Mesenchymal stem cell (in vitro differentiated cells and primary cell): ENCODE results near the gene GAS5.

Experiments
- DNase-seq: peaks from one replicate; pipeline ENCODE4 v3.0.0-alpha.2; 2013
- H2AFZ ChIP-seq: one replicate; pipeline ENCODE4 v1.6.1; 2013; ENCODE audit warnings: low read depth, mild to moderate bottlenecking, control low read depth, inconsistent platforms, low read length, moderate library complexity
- H2AK5ac ChIP-seq: 2 replicates; pipeline ENCODE4 v1.6.1; 2013; ENCODE audit warnings: low read length, moderate library complexity, mild to moderate bottlenecking, inconsistent platforms; ENCODE audit not compliant: severe bottlenecking
- H2BK120ac ChIP-seq: one replicate; pipeline ENCODE4 v1.6.1; 2013; ENCODE audit warnings: low read depth, mild to moderate bottlenecking, inconsistent platforms, low read length, moderate library complexity
- H2BK12ac ChIP-seq, 2 experiments: one replicate each; pipeline ENCODE4 v1.6.1; 2013; ENCODE audit warnings: inconsistent platforms in 2 of 2, low read length in 2 of 2, mild to moderate bottlenecking in 2 of 2, moderate library complexity in 2 of 2, control low read depth in 1 of 2
- H2BK15ac ChIP-seq: one replicate; pipeline ENCODE4 v1.6.1; 2013; ENCODE audit warnings: mild to moderate bottlenecking, low read depth, inconsistent platforms; ENCODE audit not compliant: poor library complexity, severe bottlenecking
- H2BK5ac ChIP-seq: 2 replicates; pipeline ENCODE4 v1.6.1; 2013; ENCODE audit warnings: low read depth, mild to moderate bottlenecking, low read length, control low read depth, inconsistent platforms; ENCODE audit not compliant: poor library complexity, severe bottlenecking
- H3K14ac ChIP-seq, 2 experiments: one replicate each; pipeline ENCODE4 v1.6.1; 2013; ENCODE audit warnings: inconsistent platforms in 2 of 2, low read length in 2 of 2, control low read depth in 1 of 2, mild to moderate bottlenecking in 1 of 2, moderate library complexity in 1 of 2
- H3K18ac ChIP-seq, 2 experiments: one replicate each; pipeline ENCODE4 v1.6.1; 2013; ENCODE audit warnings: inconsistent platforms in 2 of 2, low read length in 2 of 2, control low read depth in 1 of 2, low read depth in 1 of 2, mild to moderate bottlenecking in 1 of 2
- H3K23ac ChIP-seq, 2 experiments: one replicate each; pipeline ENCODE4 v1.6.1; 2013; ENCODE audit warnings: inconsistent platforms in 2 of 2, low read length in 2 of 2, mild to moderate bottlenecking in 2 of 2, moderate library complexity in 2 of 2, control low read depth in 1 of 2
- H3K27ac ChIP-seq: 2 replicates; pipeline ENCODE4 v1.5.1; 2013; ENCODE audit warnings: mild to moderate bottlenecking, moderate library complexity, low read length, control low read depth, inconsistent platforms; ENCODE audit not compliant: poor library complexity, severe bottlenecking
- H3K27me3 ChIP-seq, 2 experiments: 2 replicates each; pipeline versions ENCODE4 v1.6.1 to v1.7.0; 2013; ENCODE audit warnings: low read length in 2 of 2, mild to moderate bottlenecking in 2 of 2, moderate library complexity in 2 of 2, control low read depth in 1 of 2, inconsistent platforms in 1 of 2; ENCODE audit not compliant: control insufficient read depth in 1 of 2, insufficient read depth in 1 of 2
- H3K36me3 ChIP-seq, 2 experiments: 2 replicates each; pipeline versions ENCODE4 v1.6.1 to v1.7.0; 2013; ENCODE audit warnings: low read length in 2 of 2, control low read depth in 1 of 2, inconsistent platforms in 1 of 2, low read depth in 1 of 2, mild to moderate bottlenecking in 1 of 2; ENCODE audit not compliant: insufficient read depth in 2 of 2, control insufficient read depth in 1 of 2
- H3K4ac ChIP-seq, 2 experiments: one replicate each; pipeline ENCODE4 v1.6.1; 2013; ENCODE audit warnings: inconsistent platforms in 2 of 2, low read length in 2 of 2, mild to moderate bottlenecking in 2 of 2, moderate library complexity in 2 of 2, control low read depth in 1 of 2, low read depth in 1 of 2
- H3K4me1 ChIP-seq: 2 replicates; pipeline ENCODE4 v1.6.1; 2013; ENCODE audit warnings: low read depth, low read length, control low read depth; ENCODE audit not compliant: control insufficient read depth, insufficient read depth
- H3K4me2 ChIP-seq: 2 replicates; pipeline ENCODE4 v1.6.1; 2013; ENCODE audit warnings: low read length, mild to moderate bottlenecking, inconsistent platforms; ENCODE audit not compliant: poor library complexity, severe bottlenecking
- H3K4me3 ChIP-seq, 2 experiments: 2 replicates each; pipeline versions ENCODE4 v1.5.1 to v1.7.0; 2013; ENCODE audit warnings: low read length in 2 of 2, mild to moderate bottlenecking in 2 of 2, control low read depth in 1 of 2, low read depth in 1 of 2; ENCODE audit not compliant: insufficient read depth in 1 of 2
- H3K79me1 ChIP-seq: replicated peaks from 2 replicates; pipeline ENCODE4 v1.6.1; 2013; ENCODE audit warnings: mild to moderate bottlenecking, control low read depth, low read length, inconsistent platforms; ENCODE audit not compliant: poor library complexity, severe bottlenecking
- H3K9ac ChIP-seq: 2 replicates; pipeline ENCODE4 v1.7.0; 2013; ENCODE audit warnings: mild to moderate bottlenecking, low read length, moderate library complexity
- H3K9me3 ChIP-seq: 2 replicates; pipeline ENCODE4 v1.7.0; 2013; ENCODE audit warnings: mild to moderate bottlenecking, low read length; ENCODE audit not compliant: control insufficient read depth
- H4K8ac ChIP-seq: one replicate; pipeline ENCODE4 v1.6.1; 2013; ENCODE audit warnings: inconsistent platforms, mild to moderate bottlenecking, low read length, moderate library complexity
- H4K91ac ChIP-seq: one replicate; pipeline ENCODE4 v1.6.1; 2013; ENCODE audit warnings: mild to moderate bottlenecking, low read length, inconsistent platforms
- WGBS: methylation state at CpG from one replicate; pipeline ENCODE4 v1.1.7; 2013; ENCODE audit warnings: mixed read lengths; 5-methylcytosine and 5-hydroxymethylcytosine counted together

GAS5 gene

GRCh38 chr1:173856903-173857302, 10.9 kb downstream of the GAS5 start:
- no peak overlapping the region for H2BK5ac ChIP-seq
- H2AK5ac ChIP-seq: no peak overlapping the region
- H3K4me2 ChIP-seq: no peak overlapping the region
- 86% methylated on average over 1 of the region's 2 CpGs for WGBS
- H3K9me3 ChIP-seq: no peaks in the 10 kb centered on the region
- H3K14ac ChIP-seq: no peak overlapping the region
- peaks cover 8 to 76% of the 10 kb centered on the region in 2 experiments for H3K36me3 ChIP-seq
- H3K27ac ChIP-seq: no peak overlapping the region
- H2BK12ac ChIP-seq: no peak overlapping the region
- H4K8ac ChIP-seq: no peak overlapping the region
- H3K27me3 ChIP-seq: no peaks in the 10 kb centered on the region
- no peak overlapping the region for H2BK15ac ChIP-seq
- H3K79me1 ChIP-seq: peaks cover 4% of the 10 kb centered on the region
- H3K18ac ChIP-seq: peak overlapping the region in 1 of 2 experiments; percentile 21
- no peak overlapping the region for H4K91ac ChIP-seq
- H3K4me3 ChIP-seq: no peak overlapping the region
- no peak overlapping the region for H3K23ac ChIP-seq
- peak overlapping the region; percentile 16 to 54 for H3K4ac ChIP-seq
- no peak overlapping the region for H2AFZ ChIP-seq
- peaks cover 2% of the 10 kb centered on the region for H3K4me1 ChIP-seq
- H3K9ac ChIP-seq: peak overlapping the region; percentile 15
- DNase-seq: peak; percentile 46
- H2BK120ac ChIP-seq: no peak overlapping the region

- H3K4me2 ChIP-seq: no peak overlapping the region
Observed at GRCh38 chr1:173856014-173856413, 11.8 kb downstream of the GAS5 start.

DNA sequence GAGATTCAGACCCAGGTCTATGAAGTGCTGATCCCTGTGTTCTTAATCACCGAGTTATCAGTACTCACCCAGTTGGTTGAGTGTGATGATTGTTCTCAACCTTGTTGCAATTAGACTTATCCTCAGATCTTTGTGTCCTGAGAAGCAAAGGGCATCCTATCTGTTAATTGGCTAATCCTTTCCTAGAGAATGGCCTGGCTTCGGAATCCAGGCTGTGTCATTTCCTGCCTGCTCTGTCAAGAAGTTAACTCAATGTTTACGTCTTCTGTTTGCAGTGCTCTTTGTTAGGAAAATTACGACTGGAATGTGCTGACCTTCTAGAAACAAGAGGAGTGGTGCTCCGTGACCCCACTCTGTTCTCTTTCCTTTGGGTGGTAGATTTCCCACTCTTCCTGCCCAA, 14.7 kb downstream of the GAS5 start:
- Histone ChIP-seq H3K27me3 (no peaks in the 10 kb centered on the region), H4K8ac (peak overlapping the region; percentile 72), H4K91ac (no peak overlapping the region), H2AFZ (no peak overlapping the region), H3K9ac (no peak overlapping the region), H3K9me3 (no peaks in the 10 kb centered on the region), H3K4me1 (peaks cover 2% of the 10 kb centered on the region), H2BK5ac (no peak overlapping the region), H2BK12ac (peak overlapping the region in 1 of 2 experiments; percentile 71), H3K18ac (peak overlapping the region; percentile 11 to 66), H2BK15ac (peak overlapping the region; percentile 74), H3K23ac (no peak overlapping the region), H3K79me1 (peaks cover 4% of the 10 kb centered on the region), H2BK120ac (peak overlapping the region; percentile 44), H3K4me3 (no peak overlapping the region), H3K14ac (no peak overlapping the region), H3K4ac (peak overlapping the region in 1 of 2 experiments; percentile 73), H3K36me3 (peaks cover 7 to 71% of the 10 kb centered on the region in 2 experiments), H3K27ac (peak overlapping the region; percentile 50), H2AK5ac (peak overlapping the region; percentile 51), H3K4me2 (no peak overlapping the region)
- whole genome bisulfite sequencing: 0% methylated on average over 5 of the region's 5 CpGs
- peak; percentile 93 for DNase-seq

More at GRCh38 chr1:173856014-173856413, 11.8 kb downstream of the GAS5 start:
- H3K9ac ChIP-seq: no peak overlapping the region
- H3K9me3 ChIP-seq: no peaks in the 10 kb centered on the region
- no peak overlapping the region for H2AK5ac ChIP-seq
- no peak overlapping the region for H3K4me3 ChIP-seq
- H3K4ac ChIP-seq: no peak overlapping the region
- no peak overlapping the region for H2AFZ ChIP-seq
- no peaks in the 10 kb centered on the region for H3K27me3 ChIP-seq
- H3K18ac ChIP-seq: peak overlapping the region in 1 of 2 experiments; percentile 54
- no peak overlapping the region for H3K14ac ChIP-seq
- WGBS: 86% methylated on average over 1 of the region's 1 CpG
- peaks cover 4% of the 10 kb centered on the region for H3K79me1 ChIP-seq
- no peak overlapping the region for H4K91ac ChIP-seq
- H2BK12ac ChIP-seq: no peak overlapping the region
- H2BK15ac ChIP-seq: no peak overlapping the region
- H4K8ac ChIP-seq: no peak overlapping the region
- H2BK120ac ChIP-seq: no peak overlapping the region
- H3K4me1 ChIP-seq: peaks cover 2% of the 10 kb centered on the region
- no peak overlapping the region for H2BK5ac ChIP-seq
- no peak overlapping the region for H3K27ac ChIP-seq
- no peak overlapping the region for H3K23ac ChIP-seq
- peak; percentile 55 for DNase-seq
- peaks cover 7 to 79% of the 10 kb centered on the region in 2 experiments for H3K36me3 ChIP-seq

- Histone ChIP-seq H2BK15ac (no peak overlapping the region), H4K91ac (no peak overlapping the region), H2AFZ (no peak overlapping the region), H3K4me3 (no peak overlapping the region), H3K27me3 (no peaks in the 10 kb centered on the region), H4K8ac (no peak overlapping the region), H3K4me2 (no peak overlapping the region), H3K4ac (no peak overlapping the region), H2AK5ac (no peak overlapping the region), H2BK5ac (no peak overlapping the region), H3K27ac (no peak overlapping the region), H2BK120ac (no peak overlapping the region), H3K9ac (no peak overlapping the region), H3K4me1 (peaks cover 2% of the 10 kb centered on the region), H3K23ac (no peak overlapping the region), H3K18ac (peak overlapping the region in 1 of 2 experiments; percentile 43), H3K79me1 (peaks cover 4% of the 10 kb centered on the region), H2BK12ac (no peak overlapping the region), H3K9me3 (no peaks in the 10 kb centered on the region), H3K36me3 (peaks cover 7 to 61% of the 10 kb centered on the region in 2 experiments), H3K14ac (no peak overlapping the region)
- 100% methylated on average over 2 of the region's 4 CpGs for WGBS
- peak; percentile 74 for DNase-seq
Observed at GRCh38 chr1:173852105-173852504, 15.7 kb downstream of the GAS5 start.
